ENCODE results near the gene CASK.

- no peak for TF ChIP-seq POLR2AphosphoS5 (IDR thresholded peaks at IDR 0.05; ENCODE audit: insufficient read depth in 1 of 2, low read depth in 1 of 2)
- TF ChIP-seq, protein P1, sequence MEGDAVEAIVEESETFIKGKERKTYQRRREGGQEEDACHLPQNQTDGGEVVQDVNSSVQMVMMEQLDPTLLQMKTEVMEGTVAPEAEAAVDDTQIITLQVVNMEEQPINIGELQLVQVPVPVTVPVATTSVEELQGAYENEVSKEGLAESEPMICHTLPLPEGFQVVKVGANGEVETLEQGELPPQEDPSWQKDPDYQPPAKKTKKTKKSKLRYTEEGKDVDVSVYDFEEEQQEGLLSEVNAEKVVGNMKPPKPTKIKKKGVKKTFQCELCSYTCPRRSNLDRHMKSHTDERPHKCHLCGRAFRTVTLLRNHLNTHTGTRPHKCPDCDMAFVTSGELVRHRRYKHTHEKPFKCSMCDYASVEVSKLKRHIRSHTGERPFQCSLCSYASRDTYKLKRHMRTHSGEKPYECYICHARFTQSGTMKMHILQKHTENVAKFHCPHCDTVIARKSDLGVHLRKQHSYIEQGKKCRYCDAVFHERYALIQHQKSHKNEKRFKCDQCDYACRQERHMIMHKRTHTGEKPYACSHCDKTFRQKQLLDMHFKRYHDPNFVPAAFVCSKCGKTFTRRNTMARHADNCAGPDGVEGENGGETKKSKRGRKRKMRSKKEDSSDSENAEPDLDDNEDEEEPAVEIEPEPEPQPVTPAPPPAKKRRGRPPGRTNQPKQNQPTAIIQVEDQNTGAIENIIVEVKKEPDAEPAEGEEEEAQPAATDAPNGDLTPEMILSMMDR (IDR thresholded peaks at IDR 0.05) = no peak
- no peak for TF ChIP-seq POLR2A (IDR thresholded peaks at IDR 0.05)
These were observed 369.7 kb downstream of the CASK start for GRCh38 chrX:41553688-41554087.
